B cell (primary cell): ENCODE results near the gene HERC2.

Experiments
- CTCF ChIP-seq: fragments of 200-600 bp; IDR thresholded peaks from one replicate; pipeline ENCODE4 v1.8.0; 2022; ENCODE audit warnings: antibody characterized with exemption, mild to moderate bottlenecking
- EZH2 ChIP-seq: IDR thresholded peaks from 2 replicates; pipeline ENCODE4 v1.6.1; 2012; ENCODE audit warnings: borderline replicate concordance, low read depth, mild to moderate bottlenecking, moderate library complexity, low read length; ENCODE audit not compliant: insufficient read depth, poor library complexity, severe bottlenecking

GRCh38 chr15:28243399-28243798, 78.6 kb downstream of the HERC2 start:
- TF ChIP-seq CTCF (no peak), EZH2 (no peak)
